Forelimb muscle (tissue), 1 donor: ENCODE measurements around the gene LGALS12. TPM values are rescaled to one million over a fixed set of nuclear protein-coding genes. Genes with fewer than 3 reads are reported as not detected.

Experiments used
- DNase-seq: peaks from one replicate; pipeline ENCODE4 v3.0.0-alpha.2; 2013; ENCODE audit warnings: low read depth
- polyA plus RNA-seq: library from polyadenylated mRNA; unstranded; fragments of 120-200 nt; gene quantifications from one replicate; pipeline ENCODE4 v1.2.1, GENCODE V29; 2013; ENCODE audit not compliant: insufficient read length

Gene LGALS12
- polyA plus RNA-seq, 1 donor: 0.37 TPM

- no peak for DNase-seq
These were observed 54.8 kb downstream of the LGALS12 start for GRCh38 chr11:63560506-63561180.

- no peak for DNase-seq
These were observed 57.5 kb downstream of the LGALS12 start, which contains the start of gene PLAAT2 for GRCh38 chr11:63563201-63564055. Gene PLAAT2 (minus strand): TSS chr11:63563379. CDS start chr11:63563324, 55 bp downstream.

- no peak for DNase-seq
These were observed 58.3 kb downstream of the LGALS12 start for GRCh38 chr11:63564056-63564774.

GRCh38 chr11:63564784-63565350, 59.0 kb downstream of the LGALS12 start:
- no peak for DNase-seq

Other genes starting within 250 kb of the LGALS12 start
- not detected for gene SLC22A9, start 136.3 kb upstream of the LGALS12 start, polyA plus RNA-seq
- gene PLAAT5, start 14.9 kb upstream of the LGALS12 start, polyA plus RNA-seq: 3.2 TPM
- gene PLAAT4, start 30.7 kb downstream of the LGALS12 start, polyA plus RNA-seq: 2.9 TPM
- not detected for gene PLAAT2, start 57.3 kb downstream of the LGALS12 start, polyA plus RNA-seq
- gene PLAAT3, start 108.3 kb downstream of the LGALS12 start, polyA plus RNA-seq: 61.0 TPM
- gene ATL3, start 165.3 kb downstream of the LGALS12 start, polyA plus RNA-seq: 13.6 TPM
- 50.2 TPM for gene RTN3, start 175.4 kb downstream of the LGALS12 start, polyA plus RNA-seq